Hematopoietic multipotent progenitor cell treated with erythropoietin and hydrocortisone succinate and interleukin-3 and kit ligand, for 17 days (in vitro differentiated cells): ENCODE data around the gene TBRG4.

ENCODE experiments used
- DNase-seq: peaks from one replicate; pipeline ENCODE4 v3.0.0-alpha.2; 2015; ENCODE audit warnings: low spot score

Gene TBRG4

DNA sequence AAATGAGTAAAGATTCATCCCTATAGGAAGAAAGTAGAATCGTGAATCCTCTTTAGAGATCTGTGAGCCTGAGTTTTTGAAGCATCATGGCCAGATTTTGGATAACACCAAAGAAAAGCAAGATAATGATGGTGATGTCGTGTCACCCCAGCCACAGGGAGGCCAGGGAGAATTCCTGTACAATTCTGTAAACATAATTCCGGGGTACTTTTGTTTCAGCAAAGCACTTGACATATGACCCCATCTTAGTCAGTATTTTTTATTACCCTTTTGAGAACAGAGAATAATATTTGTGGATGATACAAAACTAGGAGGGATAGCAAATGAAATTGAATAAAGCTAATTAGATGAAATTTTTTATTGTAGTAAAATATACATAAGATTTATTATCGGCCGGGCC lies 56.5 kb downstream of the TBRG4 start:
- DNase-seq, result no peak

DNA sequence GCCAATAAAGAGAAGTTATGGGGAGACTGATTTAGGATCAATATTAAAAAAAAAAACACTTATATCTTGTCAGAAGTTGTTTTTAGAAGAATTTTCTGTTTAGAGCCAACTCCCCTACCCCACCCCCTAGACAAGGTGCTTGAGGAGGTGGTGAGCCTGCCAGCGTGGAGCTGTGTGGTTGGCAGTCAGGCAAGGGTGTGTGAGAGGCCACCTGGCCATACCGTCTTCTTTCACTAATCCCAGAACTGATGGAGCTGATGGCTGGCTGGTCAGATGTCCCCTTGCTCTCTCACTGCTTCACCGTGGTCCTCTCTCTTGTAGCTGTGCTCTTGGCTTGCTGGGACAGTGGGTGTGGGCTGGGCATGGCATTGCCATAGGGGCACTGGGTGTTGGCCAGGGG lies 57.1 kb downstream of the TBRG4 start:
- no peak for DNase-seq

DNA sequence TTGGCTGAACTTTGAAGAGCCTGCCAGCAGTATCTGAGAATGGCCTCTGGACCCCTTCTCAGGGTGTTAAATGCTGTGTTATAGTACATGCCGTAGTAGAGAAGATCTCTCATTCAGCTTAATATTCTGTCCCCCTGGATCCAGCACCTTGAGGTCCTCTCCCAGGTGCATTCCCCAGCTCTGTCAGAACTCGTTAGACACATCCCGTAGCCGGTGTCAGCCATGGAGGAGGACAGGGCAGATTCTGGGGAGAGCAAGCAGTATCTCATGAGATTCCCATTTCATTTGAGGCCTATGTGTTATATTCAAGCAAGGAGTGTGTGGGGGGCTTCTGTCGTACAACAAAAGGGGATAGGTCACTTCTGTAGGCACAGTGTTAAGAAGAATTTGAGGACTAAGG lies 57.6 kb downstream of the TBRG4 start:
- DNase-seq, result no peak

DNA sequence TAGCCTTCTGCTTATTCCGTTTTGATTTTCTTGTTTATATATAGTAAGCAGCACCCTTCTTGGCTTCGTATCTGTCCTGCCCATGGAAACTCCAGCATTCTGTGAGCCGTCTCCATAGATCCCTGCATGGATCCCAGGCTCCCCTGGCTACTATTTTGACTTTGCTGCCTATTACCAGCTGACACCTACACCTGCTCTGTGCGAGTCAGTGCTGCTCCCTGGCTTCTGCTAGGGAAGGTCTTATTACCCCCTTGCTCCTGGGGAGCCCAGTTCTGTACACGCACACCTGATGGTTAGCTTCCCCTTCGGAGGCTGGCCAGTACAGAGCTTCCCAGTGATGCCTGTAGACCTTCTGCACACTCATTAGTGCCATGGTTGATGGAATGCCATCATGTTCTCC lies 58.1 kb downstream of the TBRG4 start:
- no peak for DNase-seq

DNA sequence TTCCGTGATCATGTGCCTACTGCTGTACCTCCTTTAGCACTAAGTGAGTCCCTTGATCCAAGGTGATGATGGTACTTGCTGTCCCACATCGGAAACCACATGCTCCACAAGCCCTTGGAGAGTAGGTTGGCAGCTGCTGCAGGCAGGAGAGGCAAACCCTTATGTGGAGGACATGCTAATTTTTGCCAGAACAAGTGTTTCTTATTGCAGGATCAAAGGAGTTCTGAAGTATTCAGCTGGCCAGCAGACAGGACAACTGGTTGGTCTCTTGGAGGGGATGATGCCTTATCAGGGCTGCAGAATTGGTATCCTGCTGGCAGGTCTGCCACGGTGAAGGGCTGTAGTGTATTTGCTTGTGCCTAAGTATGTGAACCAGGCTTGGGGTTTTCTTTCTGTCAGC lies 59.5 kb downstream of the TBRG4 start:
- DNase-seq, result no peak

DNA sequence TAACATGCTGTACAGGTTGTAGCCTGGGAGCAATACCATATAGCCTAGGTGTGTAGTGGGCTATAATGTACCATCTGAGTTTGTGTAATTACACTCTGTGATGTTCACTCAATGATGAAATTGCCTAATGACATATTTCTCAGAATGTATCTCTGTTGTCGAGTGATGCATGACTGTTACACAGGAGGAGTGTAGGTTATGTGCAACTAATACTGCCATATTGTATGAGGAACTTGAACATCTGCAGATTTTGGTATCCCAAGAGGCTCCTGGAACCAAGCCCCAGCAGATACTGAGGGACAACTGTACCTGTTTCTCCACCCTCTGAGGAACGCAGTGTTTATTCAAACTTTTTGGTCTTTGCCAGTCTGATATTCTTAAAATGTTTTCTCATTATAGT lies 61.3 kb downstream of the TBRG4 start:
- no peak for DNase-seq
